Activated T-cell treated with anti-CD3 and anti-CD28 coated beads for 4 hours (primary cell): ENCODE data around the gene CDK13.

ENCODE experiments used
- DNase-seq: peaks from one replicate; pipeline ENCODE4 v3.0.0-alpha.2; 2020

The CDK13 gene

GRCh38 chr7:40015790-40016296, 65.8 kb downstream of the CDK13 start:
- no peak for DNase-seq

- DNase-seq, result no peak
These were observed 69.5 kb downstream of the CDK13 start for GRCh38 chr7:40019558-40019957.

GRCh38 chr7:40024048-40024447, 74.0 kb downstream of the CDK13 start:
- DNase-seq, result no peak

- DNase-seq, result no peak
These were observed 74.8 kb downstream of the CDK13 start for GRCh38 chr7:40024841-40025240.

- DNase-seq, result no peak
These were observed 77.5 kb downstream of the CDK13 start for GRCh38 chr7:40027545-40027944.

- DNase-seq, result no peak
These were observed 83.8 kb downstream of the CDK13 start for GRCh38 chr7:40033826-40034225.

GRCh38 chr7:40041456-40041855, 91.4 kb downstream of the CDK13 start:
- DNase-seq, result no peak

- no peak for DNase-seq
These were observed 93.1 kb downstream of the CDK13 start for GRCh38 chr7:40043164-40043563.

GRCh38 chr7:40047661-40048060, 97.6 kb downstream of the CDK13 start:
- DNase-seq, result no peak

GRCh38 chr7:40057292-40057691, 107.2 kb downstream of the CDK13 start:
- DNase-seq, result no peak

- no peak for DNase-seq
These were observed 108.0 kb downstream of the CDK13 start for GRCh38 chr7:40058026-40058425.

GRCh38 chr7:40058636-40059035, 108.6 kb downstream of the CDK13 start:
- DNase-seq, result no peak

- DNase-seq, result no peak
These were observed 109.0 kb downstream of the CDK13 start for GRCh38 chr7:40059057-40059456.

GRCh38 chr7:40072268-40072667, 122.2 kb downstream of the CDK13 start:
- DNase-seq, result no peak

GRCh38 chr7:40073239-40073638, 123.2 kb downstream of the CDK13 start:
- no peak for DNase-seq

GRCh38 chr7:40077849-40078248, 127.8 kb downstream of the CDK13 start:
- DNase-seq, result no peak

- DNase-seq, result no peak
These were observed 142.1 kb downstream of the CDK13 start for GRCh38 chr7:40092182-40092581.

- DNase-seq, result no peak
These were observed 143.7 kb downstream of the CDK13 start for GRCh38 chr7:40093631-40094350.

- no peak for DNase-seq
These were observed 145.2 kb downstream of the CDK13 start for GRCh38 chr7:40095230-40095629.

GRCh38 chr7:40095695-40096327, 145.8 kb downstream of the CDK13 start:
- DNase-seq, result no peak

- DNase-seq, result no peak
These were observed 147.7 kb downstream of the CDK13 start for GRCh38 chr7:40097728-40098127.

- no peak for DNase-seq
These were observed 148.8 kb downstream of the CDK13 start for GRCh38 chr7:40098810-40099209.

- DNase-seq, result no peak
These were observed 149.8 kb downstream of the CDK13 start for GRCh38 chr7:40099837-40100236.

- no peak for DNase-seq
These were observed 151.1 kb downstream of the CDK13 start for GRCh38 chr7:40101201-40101600.

GRCh38 chr7:40102897-40103296, 152.8 kb downstream of the CDK13 start:
- DNase-seq, result no peak
